ENCODE measurements around the gene HIPK2.

Gene HIPK2

DNA sequence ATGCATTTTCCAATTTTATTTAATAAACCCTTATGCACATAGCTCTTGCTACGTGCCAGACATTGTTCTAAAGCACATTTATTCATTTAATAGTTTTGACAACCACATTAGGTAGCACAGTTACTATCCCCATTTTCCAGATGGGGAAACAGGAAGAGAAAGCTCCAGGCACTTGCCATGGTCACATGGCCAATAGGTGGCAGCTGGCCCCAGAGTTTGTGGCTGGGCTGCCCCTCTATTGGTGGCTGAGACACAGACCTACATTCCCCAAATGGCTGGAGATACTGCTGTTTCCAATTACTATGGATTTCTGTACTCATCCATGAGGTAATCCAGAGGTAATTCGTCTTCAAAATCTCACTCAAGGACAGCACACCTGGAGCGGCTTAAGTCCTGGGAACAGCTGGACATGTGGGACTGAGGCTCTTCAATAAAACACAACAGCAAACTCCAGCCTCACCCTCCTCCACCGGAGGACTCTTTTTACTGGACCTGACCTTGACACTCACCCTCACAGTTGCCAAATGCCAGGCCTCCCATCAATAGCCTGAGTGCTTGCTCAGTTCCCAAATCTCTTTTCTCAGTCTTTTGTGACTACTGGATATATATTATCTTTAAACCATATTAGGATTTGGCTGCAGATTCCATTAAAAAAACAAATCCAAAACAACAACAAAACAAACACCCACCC is 148.3 kb downstream of the HIPK2 start:
- no peak for DNase-seq (ENCODE audit: extremely low spot score)
- CTCF ChIA-PET: interaction anchor here (1.6 to 7.5 kb wide), 4 partner anchors 9 to 17 kb away, joined by 5 to 49 read pairs (median 6); no protein-coding TSS in a partner anchor
- POLR2A ChIA-PET: no interaction called here
- TF ChIP-seq CTCF (IDR thresholded peaks at IDR 0.05; ENCODE audit: control extremely low read depth, extremely low read depth, low read depth, missing control alignments): no peak

DNA sequence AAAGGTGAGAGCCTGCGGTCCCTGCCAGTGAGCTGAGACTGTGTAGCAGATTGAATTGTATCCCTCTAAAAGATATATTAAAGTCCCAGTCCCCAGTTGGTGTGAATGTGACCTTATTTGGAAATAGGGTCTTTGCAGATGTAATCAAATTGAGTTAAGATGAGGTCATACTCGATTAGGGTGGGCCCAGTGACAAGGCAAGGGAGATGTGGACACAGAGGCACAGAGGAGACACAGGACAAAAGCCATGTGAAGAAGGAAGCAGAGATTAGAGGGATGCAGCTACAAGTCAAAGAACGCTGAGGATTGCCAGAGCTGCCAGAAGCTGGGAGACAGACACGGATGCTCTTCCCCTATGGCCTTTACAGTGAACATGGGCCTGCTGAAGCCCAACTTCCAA is 150.0 kb downstream of the HIPK2 start:
- POLR2A ChIA-PET: no interaction called here
- TF ChIP-seq CTCF (IDR thresholded peaks at IDR 0.05; ENCODE audit: control extremely low read depth, extremely low read depth, low read depth, missing control alignments): no peak

DNA sequence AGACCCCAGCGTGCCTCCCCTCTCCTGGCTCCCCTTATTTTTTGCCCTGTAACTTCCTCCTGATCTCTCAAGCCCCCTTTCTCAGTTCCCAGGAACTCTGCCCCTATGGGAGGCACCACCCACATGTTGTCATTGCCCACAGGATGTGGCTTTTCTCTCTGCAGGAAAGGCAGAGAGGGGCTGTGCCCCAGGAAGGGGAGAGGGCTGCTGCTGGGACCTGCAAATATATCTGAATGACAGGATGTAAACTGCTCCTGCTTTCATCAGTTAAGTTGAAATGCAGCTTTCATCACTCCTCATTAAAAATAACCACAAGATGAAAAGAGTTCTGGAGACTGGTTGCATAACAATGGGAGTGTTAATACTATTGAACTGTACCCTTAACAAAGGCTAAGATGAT is 151.0 kb downstream of the HIPK2 start:
- no peak for TF ChIP-seq CTCF (IDR thresholded peaks at IDR 0.05; ENCODE audit: control extremely low read depth, extremely low read depth, low read depth, missing control alignments)

More for the DNA sequence above, 150.0 kb downstream of the HIPK2 start:
- DNase-seq (ENCODE audit: extremely low spot score): no peak
- CTCF ChIA-PET: interaction anchor here (0.8 to 7.5 kb wide), 3 partner anchors 10 to 375 kb away, joined by 3 to 49 read pairs (median 3); no protein-coding TSS in a partner anchor

GRCh38 chr7:139623518-139623917 is 154.3 kb downstream of the HIPK2 start:
- POLR2A ChIA-PET: no interaction called here
- no peak for DNase-seq (ENCODE audit: extremely low spot score)

More for the DNA sequence above, 151.0 kb downstream of the HIPK2 start:
- ChIA-PET POLR2A (no interaction called here), CTCF (interaction anchor here (1.0 to 7.5 kb wide), 2 partner anchors 19 to 376 kb away, joined by 3 to 49 read pairs; no protein-coding TSS in a partner anchor)
- no peak for DNase-seq (ENCODE audit: extremely low spot score)

DNA sequence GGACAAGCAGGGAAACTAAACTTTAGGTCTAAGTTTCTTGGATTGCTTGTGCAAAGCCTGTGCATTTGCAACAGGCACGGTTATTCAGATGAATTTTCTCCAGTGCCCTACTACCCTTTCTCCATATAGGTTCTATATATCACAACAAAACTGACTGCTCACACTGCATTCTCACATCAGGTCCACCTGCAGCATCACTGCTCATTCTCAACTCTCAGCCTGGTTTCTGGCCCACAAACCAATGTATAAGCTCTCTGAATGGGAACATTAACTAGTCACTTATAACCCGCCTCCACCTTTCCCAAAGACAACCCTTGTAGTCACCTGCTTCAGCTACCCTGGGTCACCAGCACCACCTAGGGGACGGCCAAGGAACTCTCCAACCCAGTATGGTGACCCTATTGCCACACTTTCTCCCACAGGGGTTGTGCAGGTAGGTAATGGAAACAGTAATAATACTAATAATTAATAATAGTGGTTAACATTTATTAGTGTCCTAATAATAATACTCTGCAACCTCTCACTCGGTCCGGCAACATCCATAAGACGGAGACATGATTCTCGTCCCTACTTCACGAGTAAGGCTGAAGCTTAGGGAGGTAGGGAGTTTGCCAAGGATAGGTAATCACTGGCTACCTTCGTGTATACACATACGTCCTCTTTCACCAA is 157.0 kb downstream of the HIPK2 start:
- ChIA-PET CTCF (interaction anchor here (0.6 to 6.1 kb wide), 27 partner anchors 9 to 735 kb away, joined by 3 to 65 read pairs (median 4); no protein-coding TSS in a partner anchor), POLR2A (no interaction called here)
- peak; percentile 52 for TF ChIP-seq CTCF (IDR thresholded peaks at IDR 0.05; ENCODE audit: control extremely low read depth, extremely low read depth, low read depth, missing control alignments)
- peak; percentile 60 for DNase-seq (ENCODE audit: extremely low spot score)

More at GRCh38 chr7:139623518-139623917, 154.3 kb downstream of the HIPK2 start:
- no peak for TF ChIP-seq CTCF (IDR thresholded peaks at IDR 0.05; ENCODE audit: control extremely low read depth, extremely low read depth, low read depth, missing control alignments)
- CTCF ChIA-PET: interaction anchor here (1.0 to 2.3 kb wide), 2 partner anchors 9 to 11 kb away, joined by 3 to 7 read pairs; no protein-coding TSS in a partner anchor

DNA sequence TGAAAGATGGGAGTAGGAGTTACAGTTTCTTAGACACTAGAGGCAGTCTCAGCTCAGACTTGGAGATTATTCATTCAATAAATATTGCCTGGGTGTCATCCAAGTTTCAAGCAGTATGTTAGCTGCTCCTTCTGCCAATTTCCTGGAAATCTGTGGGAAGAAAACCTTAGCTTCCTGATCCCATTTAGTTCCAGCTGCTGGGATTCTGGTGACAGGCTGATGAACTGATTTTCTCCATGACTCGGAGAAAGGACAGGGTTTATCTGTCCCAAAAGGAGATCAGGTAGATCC is 158.5 kb downstream of the HIPK2 start:
- CTCF ChIA-PET: interaction anchor here (0.8 to 6.1 kb wide), 16 partner anchors 10 to 391 kb away, joined by 3 to 65 read pairs (median 6); no protein-coding TSS in a partner anchor
- no peak for DNase-seq (ENCODE audit: extremely low spot score)
- TF ChIP-seq CTCF (IDR thresholded peaks at IDR 0.05; ENCODE audit: control extremely low read depth, extremely low read depth, low read depth, missing control alignments): no peak
- POLR2A ChIA-PET: no interaction called here

All from GM10248 (cell line).